Stimulated activated CD4-positive, alpha-beta T cell treated with anti-CD3 and anti-CD28 coated beads, Interleukin-1b, Interleukin-23, amount 100 ng/mL, for 4 hours (primary cell): Measurements from ENCODE around the gene BICD1.

Experiments
- DNase-seq, 2 donors: peaks; one replicate each; pipeline ENCODE4 v3.0.0-alpha.2; 2020; ENCODE audit warnings: low read depth in 2 of 2

Gene BICD1

GRCh38 chr12:32344047-32344446 is 237.4 kb downstream of the BICD1 start:
- no peak for DNase-seq

- no peak for DNase-seq
Observed at GRCh38 chr12:32353540-32353939, 246.9 kb downstream of the BICD1 start.

GRCh38 chr12:32357601-32358249 is 251.1 kb downstream of the BICD1 start:
- DNase-seq = no peak

GRCh38 chr12:32360956-32361355 is 254.3 kb downstream of the BICD1 start:
- no peak for DNase-seq

- DNase-seq = no peak
Observed at GRCh38 chr12:32362892-32363291, 256.2 kb downstream of the BICD1 start.

GRCh38 chr12:32365473-32366064 is 258.9 kb downstream of the BICD1 start:
- DNase-seq = peak in 1 of 2 donors; percentile 22

GRCh38 chr12:32366714-32367113 is 260.1 kb downstream of the BICD1 start:
- DNase-seq = no peak

GRCh38 chr12:32367381-32367780 is 260.7 kb downstream of the BICD1 start:
- no peak for DNase-seq

GRCh38 chr12:32369202-32369601 is 262.6 kb downstream of the BICD1 start:
- DNase-seq = no peak

GRCh38 chr12:32377344-32378055 is 270.9 kb downstream of the BICD1 start:
- DNase-seq = no peak

- DNase-seq = no peak
Observed at GRCh38 chr12:32379213-32379612, 272.6 kb downstream of the BICD1 start.

- no peak for DNase-seq
Observed at GRCh38 chr12:32379667-32380066, 273.0 kb downstream of the BICD1 start.

GRCh38 chr12:32382226-32382625 is 275.6 kb downstream of the BICD1 start:
- no peak for DNase-seq

GRCh38 chr12:32390572-32391219 is 284.0 kb downstream of the BICD1 start:
- no peak for DNase-seq

- DNase-seq = no peak
Observed at GRCh38 chr12:32395026-32395425, 288.4 kb downstream of the BICD1 start.

GRCh38 chr12:32397696-32398095 is 291.0 kb downstream of the BICD1 start:
- no peak for DNase-seq

- DNase-seq = no peak
Observed at GRCh38 chr12:32398181-32398580, 291.5 kb downstream of the BICD1 start.

GRCh38 chr12:32398816-32399369 is 292.2 kb downstream of the BICD1 start:
- DNase-seq = no peak

- peak in 1 of 2 donors; percentile 21 for DNase-seq
Observed at GRCh38 chr12:32399370-32400113, 292.9 kb downstream of the BICD1 start, which contains the start of gene FGD4. Gene FGD4 (plus strand): TSS chr12:32399558.

- no peak for DNase-seq
Observed at GRCh38 chr12:32400114-32400672, 293.5 kb downstream of the BICD1 start.

GRCh38 chr12:32400866-32401265 is 294.2 kb downstream of the BICD1 start:
- no peak for DNase-seq
